Measurements from ENCODE around the gene CCDC8. TPM values are rescaled to one million over a fixed set of nuclear protein-coding genes. Genes with fewer than 3 reads are reported as not detected.

CCDC8 gene
- total and polyA plus RNA-seq, 9 of the 15 experiments (the other 6 are each of a cell fraction or from before 2014, with no cell fraction given): 0.68 to 30.8 (median 15.6) TPM

GRCh38 chr19:46429999-46430398 lies 16.6 kb upstream of the CCDC8 start (continued):
- TF ChIP-seq ZNF165 (CRISPR knock-in tag; IDR thresholded peaks at IDR 0.05; ENCODE audit: borderline replicate concordance): no peak

- 5% methylated on average over 48 of the region's 52 CpGs for WGBS (ENCODE audit: insufficient coverage, low coverage, missing lambda C conversion rate)
- no peak within 1 kb of the TSS for H3K27ac ChIP-seq (ENCODE audit: extremely low read depth, low read depth, low read length)
- intact Hi-C loops (cut with micrococcal nuclease): no loop called here
- no peaks in the 10 kb centered on the region for H3K9me1 ChIP-seq (ENCODE audit: control insufficient read depth, insufficient read depth, low read length)
- no peak within 1 kb of the TSS for H3K4me2 ChIP-seq (ENCODE audit: insufficient read depth, low read length)
- H2AFZ ChIP-seq (ENCODE audit: low read depth, low read length): no peak within 1 kb of the TSS
- ChIA-PET POLR2A (no interaction called here), CTCF (ENCODE audit: low intra/inter-chr PET ratio) (no interaction called here)
- H3K36me3 ChIP-seq (ENCODE audit: control insufficient read depth, insufficient read depth, low read length): no peaks in the 10 kb centered on the region
- FAIRE-seq: peak; percentile 80
- H3K4me3 ChIP-seq: no peak within 1 kb of the TSS
- in situ Hi-C loops (cut with MboI): no loop called here
- no TSS peak for BruUV-seq (replicated peaks)
- peak; percentile 80 for ATAC-seq
- H3K9ac ChIP-seq (ENCODE audit: insufficient read depth in 1 of 2, low read depth in 2 of 2, low read length in 2 of 2): no peak within 1 kb of the TSS
- no peaks in the 10 kb centered on the region; the same call in 1 of the 2 replicates for H4K20me1 ChIP-seq (replicated peaks; ENCODE audit: control insufficient read depth, insufficient read depth, low read length)
- peaks cover 37 to 49% of the 10 kb centered on the region in 2 experiments for H3K27me3 ChIP-seq (ENCODE audit: control insufficient read depth in 2 of 2, insufficient read depth in 2 of 2, low read length in 2 of 2)
- peaks cover 2 to 19% of the 10 kb centered on the region in 2 experiments; a peak in 2 of 5 replicates for H3K4me1 ChIP-seq (replicated peaks in 1 of 2; ENCODE audit: control insufficient read depth in 2 of 2, insufficient read depth in 2 of 2, low read length in 2 of 2)
- no peaks in the 10 kb centered on the region for H3K9me3 ChIP-seq (replicated peaks; ENCODE audit: control insufficient read depth, insufficient read depth, low read depth, low read length)
- no peaks in the 10 kb centered on the region for H3K79me2 ChIP-seq (ENCODE audit: control insufficient read depth, insufficient read depth, low read length)
- DNase-seq (ENCODE audit: extremely low read depth in 1 of 4, low spot score in 3 of 4): peak; percentile 56 to 71 (median 66)
- peak in 1 of 2 experiments; percentile 93; a peak in 2 of 4 replicates for TF ChIP-seq RCOR1 (IDR thresholded peaks at IDR 0.05; ENCODE audit: borderline replicate concordance in 1 of 2, low read depth in 2 of 2, low read length in 2 of 2)
- peak; percentile 30; the same call in 1 of the 2 replicates for TF ChIP-seq HDAC2 (IDR thresholded peaks at IDR 0.05)
- TF ChIP-seq HDAC1 (IDR thresholded peaks at IDR 0.05): peak in 1 of 2 experiments; percentile 26; a peak in 1 of 4 replicates
- TF ChIP-seq BMI1 (IDR thresholded peaks at IDR 0.05; ENCODE audit: low read length): peak; percentile 71; the same call in 1 of the 2 replicates
- peak; percentile 88 for TF ChIP-seq JUN (IDR thresholded peaks at IDR 0.05; ENCODE audit: borderline replicate concordance, low read depth, low read length)
- 0 out of 2 replicates have a peak, but pooled peaks have one; percentile 36 for TF ChIP-seq JUN (CRISPR knock-in tag; IDR thresholded peaks at IDR 0.05; ENCODE audit: borderline replicate concordance)
- TF ChIP-seq NFIC (IDR thresholded peaks at IDR 0.05): peak; percentile 30; the same call in 1 of the 2 replicates
- TF ChIP-seq ATF7 (IDR thresholded peaks at IDR 0.05): peak; percentile 97
- no peak for TF ChIP-seq SMARCB1 (IDR thresholded peaks at IDR 0.05; ENCODE audit: insufficient read length, low read depth)
- peak; percentile 97 for TF ChIP-seq RFX1 (IDR thresholded peaks at IDR 0.05)
- peak; percentile 93 for TF ChIP-seq CREM (IDR thresholded peaks at IDR 0.05; ENCODE audit: low read depth)
- TF ChIP-seq, protein P1, sequence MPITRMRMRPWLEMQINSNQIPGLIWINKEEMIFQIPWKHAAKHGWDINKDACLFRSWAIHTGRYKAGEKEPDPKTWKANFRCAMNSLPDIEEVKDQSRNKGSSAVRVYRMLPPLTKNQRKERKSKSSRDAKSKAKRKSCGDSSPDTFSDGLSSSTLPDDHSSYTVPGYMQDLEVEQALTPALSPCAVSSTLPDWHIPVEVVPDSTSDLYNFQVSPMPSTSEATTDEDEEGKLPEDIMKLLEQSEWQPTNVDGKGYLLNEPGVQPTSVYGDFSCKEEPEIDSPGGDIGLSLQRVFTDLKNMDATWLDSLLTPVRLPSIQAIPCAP (CRISPR knock-in tag; IDR thresholded peaks at IDR 0.05; ENCODE audit: borderline replicate concordance): no peak
- TF ChIP-seq ATF2 (CRISPR knock-in tag; IDR thresholded peaks at IDR 0.05): peak; percentile 84; the same call in 1 of the 2 replicates
- TF ChIP-seq ZNF583 (CRISPR knock-in tag; IDR thresholded peaks at IDR 0.05): no peak
- peak; percentile 60; the same call in 1 of the 2 replicates for TF ChIP-seq CREB1 (IDR thresholded peaks at IDR 0.05)
- peak; percentile 86 for TF ChIP-seq CREB1 (CRISPR knock-in tag; IDR thresholded peaks at IDR 0.05)
- peak; percentile 60 for TF ChIP-seq ATF1 (CRISPR knock-in tag; IDR thresholded peaks at IDR 0.05)
- peak; percentile 92 for TF ChIP-seq ATF1 (tag; IDR thresholded peaks at IDR 0.05)
- TF ChIP-seq POLR2AphosphoS2 (IDR thresholded peaks at IDR 0.05; ENCODE audit: low read length): no peak
- TF ChIP-seq RFX5 (IDR thresholded peaks at IDR 0.05; ENCODE audit: low read depth, low read length): 0 out of 2 replicates have a peak, but pooled peaks have one; percentile 41
Observed at GRCh38 chr19:46428239-46429135, 15.1 kb upstream of the CCDC8 start, which contains the start of gene PNMA8C. PNMA8C (minus strand) TSS chr19:46428936; CDS start chr19:46428359, 577 bp downstream.
